Left ventricle myocardium inferior (tissue), 1 donor: ENCODE measurements around the gene CRYBG2. TPM values are rescaled to one million over a fixed set of nuclear protein-coding genes. Genes with fewer than 3 reads are reported as not detected.
A peak's percentile ranks its signal among the peaks of the same experiment; 100 is the strongest.

Source experiments
- DNase-seq: peaks from one replicate; pipeline ENCODE4 v3.0.0-alpha.2; 2020
- H3K27ac ChIP-seq: fragments of 200-600 bp; replicated peaks from 2 replicates; pipeline ENCODE4 v1.8.0; 2021
- H3K27me3 ChIP-seq: fragments of 200-600 bp; 2 replicates; pipeline ENCODE4 v1.8.0; 2021; ENCODE audit warnings: low read depth
- H3K36me3 ChIP-seq: fragments of 200-600 bp; 2 replicates; pipeline ENCODE4 v1.8.0; 2021
- H3K4me1 ChIP-seq: fragments of 200-600 bp; 2 replicates; pipeline ENCODE4 v1.8.0; 2021
- H3K4me3 ChIP-seq: fragments of 200-600 bp; 2 replicates; pipeline ENCODE4 v1.8.0; 2021; ENCODE audit warnings: mild to moderate bottlenecking, moderate library complexity
- H3K9me3 ChIP-seq: fragments of 200-600 bp; replicated peaks from 2 replicates; pipeline ENCODE4 v1.8.0; 2021
- CTCF ChIP-seq: fragments of 200-600 bp; IDR thresholded peaks from 2 replicates; pipeline ENCODE4 v1.8.0; 2021; ENCODE audit warnings: antibody characterized with exemption, mild to moderate bottlenecking, borderline replicate concordance
- intact Hi-C: fragments of 100-400 bp; cut with micrococcal nuclease; formaldehyde crosslinking; loops from one replicate; pipeline ENCODE4 v1.11.0; 2022
- total RNA-seq: library from RNA; stranded (reverse); fragmentation: NEBNext Ultra II Directional; extraction: Animal tissue kit (Norgen Biotek cat#: 25700); gene quantifications from one replicate; pipeline ENCODE4 v1.2.1, GENCODE V29; 2021
- donor health status: DM: no; HTN: yes; CAD: no; lungs with severe emphysema.

Gene CRYBG2
- total RNA-seq, 1 donor from 2014 or later = not detected

- peak overlapping the region; percentile 85 for H3K4me3 ChIP-seq
- peak overlapping the region; percentile 68 for H3K27ac ChIP-seq
- no peaks in the 10 kb centered on the region for H3K36me3 ChIP-seq
- TF ChIP-seq CTCF = no peak
- no peaks in the 10 kb centered on the region for H3K9me3 ChIP-seq
- peaks cover 26% of the 10 kb centered on the region for H3K4me1 ChIP-seq
- H3K27me3 ChIP-seq = no peaks in the 10 kb centered on the region
- intact Hi-C loops = no loop called here
- DNase-seq = no peak
Measured at GRCh38 chr1:26305667-26306289, 48.2 kb downstream of the CRYBG2 start.

- intact Hi-C loops = no loop called here
- H3K9me3 ChIP-seq = no peaks in the 10 kb centered on the region
- DNase-seq = no peak
- H3K4me3 ChIP-seq = no peak overlapping the region
- no peaks in the 10 kb centered on the region for H3K36me3 ChIP-seq
- H3K27ac ChIP-seq = peak overlapping the region; percentile 45
- TF ChIP-seq CTCF = no peak
- H3K27me3 ChIP-seq = no peaks in the 10 kb centered on the region
- H3K4me1 ChIP-seq = peaks cover 26% of the 10 kb centered on the region
Measured at GRCh38 chr1:26302733-26303405, 51.1 kb downstream of the CRYBG2 start.

- Histone ChIP-seq H3K4me1 (peaks cover 12% of the 10 kb centered on the region), H3K27me3 (no peaks in the 10 kb centered on the region), H3K9me3 (no peaks in the 10 kb centered on the region), H3K27ac (no peak overlapping the region), H3K4me3 (no peak overlapping the region), H3K36me3 (no peaks in the 10 kb centered on the region)
- no peak for TF ChIP-seq CTCF
- intact Hi-C loops = no loop called here
- no peak for DNase-seq
Measured at GRCh38 chr1:26300578-26301275, 53.2 kb downstream of the CRYBG2 start.

DNA sequence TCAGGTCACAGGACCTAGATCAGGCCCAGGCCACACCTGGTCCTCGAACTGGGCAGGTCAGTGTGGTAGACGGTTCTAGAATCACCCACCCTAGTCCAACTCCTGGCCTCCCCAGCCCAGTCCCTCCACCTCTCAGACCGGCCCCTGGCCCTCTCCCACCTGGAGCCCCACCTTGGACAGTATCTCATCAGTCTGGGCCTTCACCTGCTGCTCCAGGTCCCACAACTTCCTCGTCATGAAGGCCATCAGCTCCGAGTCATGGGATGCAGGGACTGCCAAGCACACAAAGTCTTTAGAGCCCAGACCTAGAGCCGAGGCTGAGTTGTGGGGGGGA lies 56.2 kb downstream of the CRYBG2 start:
- no peak overlapping the region for H3K4me3 ChIP-seq
- intact Hi-C loops = no loop called here
- no peak for TF ChIP-seq CTCF
- no peak overlapping the region for H3K27ac ChIP-seq
- peaks cover 8% of the 10 kb centered on the region for H3K4me1 ChIP-seq
- H3K27me3 ChIP-seq = no peaks in the 10 kb centered on the region
- H3K9me3 ChIP-seq = no peaks in the 10 kb centered on the region
- DNase-seq = no peak
- no peaks in the 10 kb centered on the region for H3K36me3 ChIP-seq

DNA sequence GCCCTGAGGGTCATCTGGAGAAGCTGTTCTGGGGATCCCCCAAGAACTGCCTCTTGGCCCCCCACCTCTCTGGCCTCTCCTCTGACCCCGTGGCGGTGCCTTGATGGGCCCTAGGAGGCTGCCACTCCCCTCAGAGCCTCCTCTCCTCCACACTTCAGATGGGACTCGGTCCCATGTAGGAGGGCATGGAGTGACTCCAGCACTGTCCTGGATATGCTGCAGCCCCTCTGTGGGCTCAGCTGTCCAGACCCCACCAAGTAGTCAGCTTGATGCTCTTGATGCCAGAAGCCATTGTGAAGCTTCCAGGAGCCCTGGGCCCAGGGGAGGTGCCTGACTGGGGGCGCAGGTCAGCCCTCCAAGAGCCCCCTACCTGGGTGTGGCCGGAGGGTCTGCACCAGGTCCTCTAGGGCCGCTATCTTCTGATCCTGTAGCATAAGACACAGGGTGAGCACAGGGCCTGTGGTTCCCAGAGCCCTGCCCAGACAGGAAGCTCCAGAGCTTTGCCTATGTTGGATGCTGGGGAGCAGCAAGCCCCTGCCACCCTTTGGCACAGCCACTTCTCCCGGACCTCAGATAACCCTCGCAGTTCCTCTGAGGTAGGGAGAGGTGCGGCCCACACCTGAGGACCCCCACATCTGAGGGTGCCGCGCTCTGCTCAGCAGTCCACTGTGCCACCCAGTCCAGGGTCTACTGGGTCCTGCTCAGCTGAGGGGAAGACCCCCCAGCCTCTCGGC lies 56.7 kb downstream of the CRYBG2 start:
- Histone ChIP-seq H3K36me3 (no peaks in the 10 kb centered on the region), H3K27ac (no peak overlapping the region), H3K4me3 (no peak overlapping the region), H3K9me3 (no peaks in the 10 kb centered on the region), H3K27me3 (no peaks in the 10 kb centered on the region), H3K4me1 (peaks cover 3% of the 10 kb centered on the region)
- no peak for TF ChIP-seq CTCF
- DNase-seq = no peak
- intact Hi-C loops = no loop called here
